BLaER1 treated with 17β-estradiol and CSF1 and Interleukin-3, amounts not matched to agents 10 nM and 100 nM (cell line): Measurements from ENCODE around the gene MGAT4C.

Source experiments
- H3K27ac ChIP-seq, 11 experiments: shearing (Covaris generic); formaldehyde crosslinking; 2 replicates each; pipeline ENCODE4 v1.8.1; 2022
- H3K27me3 ChIP-seq, 11 experiments: shearing (Covaris generic); formaldehyde crosslinking; 2 replicates each; pipeline ENCODE4 v1.8.1; 2022
- H3K36me3 ChIP-seq, 11 experiments: shearing (Covaris generic); formaldehyde crosslinking; 2 replicates each; pipeline ENCODE4 v1.8.1; 2022
- H3K4me1 ChIP-seq, 10 experiments: shearing (Covaris generic); formaldehyde crosslinking; 2 replicates each; pipeline ENCODE4 v1.8.1; 2022
- H3K4me2 ChIP-seq, 11 experiments: shearing (Covaris generic); formaldehyde crosslinking; 2 replicates each; pipeline ENCODE4 v1.8.1; 2022
- H3K4me3 ChIP-seq, 10 experiments: shearing (Covaris generic); formaldehyde crosslinking; 2 replicates each; pipeline ENCODE4 v1.8.1; 2022
- H3K9ac ChIP-seq, 11 experiments: shearing (Covaris generic); formaldehyde crosslinking; 2 replicates each; pipeline ENCODE4 v1.8.1; 2022
- H3K9me3 ChIP-seq, 11 experiments: shearing (Covaris generic); formaldehyde crosslinking; replicated peaks in 1 of 11; 2 replicates each; pipeline ENCODE4 v1.8.1; 2022
- H4K20me1 ChIP-seq, 11 experiments: shearing (Covaris generic); formaldehyde crosslinking; 2 replicates each; pipeline ENCODE4 v1.8.1; 2022
- Cebpa-rat ChIP-seq, 11 experiments: shearing (Covaris generic); IDR thresholded peaks; 2 replicates each; pipeline ENCODE4 v1.8.1; 2022

The MGAT4C gene

GRCh38 chr12:86050010-86050409, 206.2 kb downstream of the MGAT4C start:
- no peak for TF ChIP-seq Cebpa-rat (IDR thresholded peaks at IDR 0.05)
- no peak overlapping the region for H3K4me2 ChIP-seq
- no peaks in the 10 kb centered on the region for H3K4me1 ChIP-seq
- no peaks in the 10 kb centered on the region for H4K20me1 ChIP-seq
- H3K9me3 ChIP-seq = no peaks in the 10 kb centered on the region
- H3K36me3 ChIP-seq = no peaks in the 10 kb centered on the region
- no peak overlapping the region for H3K9ac ChIP-seq
- H3K27me3 ChIP-seq = no peaks in the 10 kb centered on the region
- no peak overlapping the region for H3K27ac ChIP-seq
- no peak overlapping the region for H3K4me3 ChIP-seq

GRCh38 chr12:86044396-86044795, 211.8 kb downstream of the MGAT4C start:
- no peaks in the 10 kb centered on the region for H3K4me1 ChIP-seq
- H3K9ac ChIP-seq = no peak overlapping the region
- H3K27me3 ChIP-seq = no peaks in the 10 kb centered on the region
- no peaks in the 10 kb centered on the region; a peak in 1 of 22 replicates for H4K20me1 ChIP-seq
- no peak overlapping the region for H3K4me2 ChIP-seq
- H3K27ac ChIP-seq = no peak overlapping the region
- no peak overlapping the region for H3K4me3 ChIP-seq
- TF ChIP-seq Cebpa-rat (IDR thresholded peaks at IDR 0.05) = no peak
- H3K36me3 ChIP-seq = no peaks in the 10 kb centered on the region
- peaks cover 11 to 39% (median 33%) of the 10 kb centered on the region in 11 experiments; a peak in 21 of 22 replicates for H3K9me3 ChIP-seq

- TF ChIP-seq Cebpa-rat (IDR thresholded peaks at IDR 0.05) = no peak
- no peak overlapping the region for H3K27ac ChIP-seq
- H3K27me3 ChIP-seq = no peaks in the 10 kb centered on the region
- H3K9ac ChIP-seq = no peak overlapping the region
- peaks cover 26 to 55% (median 42%) of the 10 kb centered on the region in 11 experiments; a peak in 21 of 22 replicates for H3K9me3 ChIP-seq
- no peak overlapping the region for H3K4me2 ChIP-seq
- no peaks in the 10 kb centered on the region for H3K36me3 ChIP-seq
- H3K4me1 ChIP-seq = no peaks in the 10 kb centered on the region
- no peaks in the 10 kb centered on the region; a peak in 1 of 22 replicates for H4K20me1 ChIP-seq
- H3K4me3 ChIP-seq = no peak overlapping the region
These were observed 214.1 kb downstream of the MGAT4C start for GRCh38 chr12:86042062-86042461.

GRCh38 chr12:86018361-86018760, 237.8 kb downstream of the MGAT4C start:
- H3K4me2 ChIP-seq = no peak overlapping the region
- H3K9ac ChIP-seq = no peak overlapping the region
- TF ChIP-seq Cebpa-rat (IDR thresholded peaks at IDR 0.05) = no peak
- H4K20me1 ChIP-seq = no peaks in the 10 kb centered on the region
- no peaks in the 10 kb centered on the region for H3K36me3 ChIP-seq
- H3K9me3 ChIP-seq = no peaks in the 10 kb centered on the region
- H3K27ac ChIP-seq = no peak overlapping the region
- H3K4me3 ChIP-seq = no peak overlapping the region
- H3K27me3 ChIP-seq = no peaks in the 10 kb centered on the region
- H3K4me1 ChIP-seq = no peaks in the 10 kb centered on the region

GRCh38 chr12:86015026-86015425, 241.2 kb downstream of the MGAT4C start:
- Histone ChIP-seq H3K36me3 (no peaks in the 10 kb centered on the region), H3K27ac (no peak overlapping the region), H3K4me3 (no peak overlapping the region), H4K20me1 (no peaks in the 10 kb centered on the region), H3K27me3 (no peaks in the 10 kb centered on the region), H3K9me3 (no peaks in the 10 kb centered on the region), H3K4me1 (no peaks in the 10 kb centered on the region), H3K9ac (no peak overlapping the region), H3K4me2 (no peak overlapping the region)
- TF ChIP-seq Cebpa-rat (IDR thresholded peaks at IDR 0.05) = no peak

GRCh38 chr12:86006727-86007126, 249.5 kb downstream of the MGAT4C start:
- H3K9ac ChIP-seq = no peak overlapping the region
- H4K20me1 ChIP-seq = no peaks in the 10 kb centered on the region
- H3K27ac ChIP-seq = no peak overlapping the region
- no peaks in the 10 kb centered on the region for H3K36me3 ChIP-seq
- no peaks in the 10 kb centered on the region for H3K27me3 ChIP-seq
- H3K4me2 ChIP-seq = no peak overlapping the region
- H3K4me3 ChIP-seq = no peak overlapping the region
- no peak for TF ChIP-seq Cebpa-rat (IDR thresholded peaks at IDR 0.05)
- no peaks in the 10 kb centered on the region for H3K9me3 ChIP-seq
- H3K4me1 ChIP-seq = 0 out of 20 replicates have a peak, but pooled peaks cover 0 to 2% (median 0%) of the 10 kb centered on the region in 10 experiments

- Histone ChIP-seq H3K9ac (no peak overlapping the region), H3K4me2 (no peak overlapping the region), H3K4me3 (no peak overlapping the region), H3K36me3 (no peaks in the 10 kb centered on the region; a peak in 1 of 22 replicates), H3K27ac (no peak overlapping the region), H3K9me3 (peaks cover 24 to 35% (median 30%) of the 10 kb centered on the region in 11 experiments), H3K27me3 (no peaks in the 10 kb centered on the region), H4K20me1 (no peaks in the 10 kb centered on the region), H3K4me1 (peaks cover 0 to 8% (median 0%) of the 10 kb centered on the region in 10 experiments; a peak in 1 of 20 replicates)
- no peak for TF ChIP-seq Cebpa-rat (IDR thresholded peaks at IDR 0.05)
These were observed 258.1 kb downstream of the MGAT4C start for GRCh38 chr12:85998074-85998473.

GRCh38 chr12:85996280-85996679, 259.9 kb downstream of the MGAT4C start:
- no peaks in the 10 kb centered on the region; a peak in 1 of 22 replicates for H3K36me3 ChIP-seq
- H3K4me2 ChIP-seq = no peak overlapping the region
- no peak overlapping the region for H3K4me3 ChIP-seq
- H3K9ac ChIP-seq = no peak overlapping the region
- no peak overlapping the region for H3K27ac ChIP-seq
- no peak for TF ChIP-seq Cebpa-rat (IDR thresholded peaks at IDR 0.05)
- H3K9me3 ChIP-seq = peaks cover 40 to 53% (median 48%) of the 10 kb centered on the region in 11 experiments
- peaks cover 0 to 1% (median 0%) of the 10 kb centered on the region in 10 experiments; a peak in 1 of 20 replicates for H3K4me1 ChIP-seq
- H3K27me3 ChIP-seq = no peaks in the 10 kb centered on the region
- no peaks in the 10 kb centered on the region for H4K20me1 ChIP-seq

- H4K20me1 ChIP-seq = no peaks in the 10 kb centered on the region
- peaks cover 40 to 54% (median 47%) of the 10 kb centered on the region in 11 experiments for H3K9me3 ChIP-seq
- no peaks in the 10 kb centered on the region for H3K27me3 ChIP-seq
- TF ChIP-seq Cebpa-rat (IDR thresholded peaks at IDR 0.05) = no peak
- no peak overlapping the region for H3K4me3 ChIP-seq
- H3K27ac ChIP-seq = no peak overlapping the region
- no peak overlapping the region for H3K4me2 ChIP-seq
- no peak overlapping the region for H3K9ac ChIP-seq
- no peaks in the 10 kb centered on the region; a peak in 1 of 22 replicates for H3K36me3 ChIP-seq
- no peaks in the 10 kb centered on the region for H3K4me1 ChIP-seq
These were observed 262.4 kb downstream of the MGAT4C start for GRCh38 chr12:85993746-85994145.

GRCh38 chr12:85985996-85986395, 270.2 kb downstream of the MGAT4C start:
- Histone ChIP-seq H3K9me3 (peaks cover 2 to 4% (median 2%) of the 10 kb centered on the region in 11 experiments), H3K4me1 (no peaks in the 10 kb centered on the region), H4K20me1 (no peaks in the 10 kb centered on the region), H3K27ac (no peak overlapping the region), H3K9ac (no peak overlapping the region), H3K4me2 (no peak overlapping the region), H3K36me3 (no peaks in the 10 kb centered on the region), H3K4me3 (no peak overlapping the region), H3K27me3 (no peaks in the 10 kb centered on the region)
- TF ChIP-seq Cebpa-rat (IDR thresholded peaks at IDR 0.05) = no peak
